GM21723 (cell line): ENCODE measurements around the gene SMAD7.

Source experiments
- ATAC-seq: cut with Tn5 transposase; IDR thresholded peaks from one replicate; pipeline ENCODE4 v1.9.1; 2021; ENCODE audit warnings: mild to moderate bottlenecking, moderate library complexity; ENCODE audit not compliant: unreplicated experiment

The SMAD7 gene

DNA sequence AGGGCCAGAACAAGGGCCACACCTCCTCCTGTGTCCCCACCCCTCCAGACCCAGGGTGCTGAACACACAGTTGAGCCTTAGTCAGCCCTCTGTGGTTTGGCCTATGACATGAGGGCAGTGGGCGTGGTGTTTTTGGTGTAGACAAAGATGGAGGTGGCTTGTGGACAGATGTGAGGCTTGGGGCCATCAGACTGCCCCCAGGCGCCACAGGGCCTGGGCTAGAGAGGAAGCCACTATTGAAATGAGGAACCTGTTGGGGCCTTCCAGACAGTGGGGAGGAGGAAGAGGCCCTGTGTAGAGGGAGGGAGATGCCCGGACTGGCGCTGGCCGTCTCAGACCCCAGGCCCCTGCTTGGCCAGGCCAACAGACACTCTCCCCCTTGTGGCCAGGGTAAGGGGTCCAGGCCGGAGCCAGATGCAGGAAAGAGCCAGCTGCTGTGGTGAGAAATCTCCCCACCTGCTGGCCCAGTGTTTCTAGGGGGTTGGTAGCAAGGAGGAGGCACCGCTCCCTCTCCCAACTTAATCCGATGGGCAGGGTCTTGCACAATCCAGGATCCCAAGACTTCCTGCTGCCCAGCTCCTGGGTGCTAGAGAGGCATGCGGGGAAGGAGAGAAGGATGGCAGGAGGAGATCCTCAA is 53.8 kb downstream of the SMAD7 start:
- ATAC-seq, result no peak

DNA sequence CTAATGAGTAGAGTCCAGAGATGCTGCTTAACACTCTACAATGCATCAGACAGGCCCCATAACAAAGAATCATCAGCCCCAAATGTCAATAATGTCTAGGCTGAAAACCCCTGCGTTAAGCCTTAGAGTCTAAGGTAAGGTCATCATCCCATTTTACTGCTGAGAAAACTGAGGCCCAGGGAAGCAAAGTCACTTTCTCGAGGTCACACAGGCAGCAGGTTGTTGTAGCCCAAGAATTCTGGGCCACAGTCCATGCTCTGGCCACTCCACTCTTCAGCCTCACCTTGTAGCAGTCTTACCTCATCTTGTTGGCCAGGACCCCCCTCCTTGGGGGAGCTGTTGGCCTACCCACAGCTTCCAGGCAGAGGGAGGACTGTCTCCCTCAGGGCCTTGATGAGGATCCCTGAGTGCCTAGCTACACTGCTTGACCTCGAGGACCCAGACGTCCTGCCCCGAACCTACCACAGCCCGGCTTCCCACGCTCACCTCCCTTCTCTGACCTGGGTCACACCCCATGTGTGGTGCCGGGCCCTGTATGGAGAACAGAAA is 54.4 kb downstream of the SMAD7 start:
- no peak for ATAC-seq

DNA sequence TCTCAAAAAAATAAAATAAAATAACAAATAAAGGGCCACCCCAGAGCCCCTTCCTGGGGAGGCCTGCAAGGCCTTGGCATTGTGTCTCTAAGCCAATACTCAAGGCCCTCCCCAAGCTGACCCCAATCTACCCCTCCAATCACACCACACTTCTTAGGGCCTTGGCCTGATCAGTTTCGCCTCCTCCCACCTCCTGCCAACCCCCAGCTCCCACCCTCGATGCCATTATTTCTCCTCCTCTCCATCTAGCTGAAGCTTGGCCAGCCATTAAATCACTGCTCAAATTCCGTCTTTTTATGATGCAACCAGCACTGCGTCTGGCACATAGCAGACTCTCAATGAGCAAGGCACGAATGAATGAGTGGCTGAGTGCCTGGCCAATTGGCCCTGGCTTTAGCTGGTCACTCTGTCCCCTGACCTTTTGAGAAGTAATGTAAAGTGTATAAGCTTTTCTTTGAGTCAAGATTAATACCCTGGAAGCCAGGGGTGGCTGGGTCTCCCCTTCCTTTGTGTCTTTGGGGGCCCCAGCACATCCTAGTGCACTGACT is 55.9 kb downstream of the SMAD7 start:
- ATAC-seq, result no peak

DNA sequence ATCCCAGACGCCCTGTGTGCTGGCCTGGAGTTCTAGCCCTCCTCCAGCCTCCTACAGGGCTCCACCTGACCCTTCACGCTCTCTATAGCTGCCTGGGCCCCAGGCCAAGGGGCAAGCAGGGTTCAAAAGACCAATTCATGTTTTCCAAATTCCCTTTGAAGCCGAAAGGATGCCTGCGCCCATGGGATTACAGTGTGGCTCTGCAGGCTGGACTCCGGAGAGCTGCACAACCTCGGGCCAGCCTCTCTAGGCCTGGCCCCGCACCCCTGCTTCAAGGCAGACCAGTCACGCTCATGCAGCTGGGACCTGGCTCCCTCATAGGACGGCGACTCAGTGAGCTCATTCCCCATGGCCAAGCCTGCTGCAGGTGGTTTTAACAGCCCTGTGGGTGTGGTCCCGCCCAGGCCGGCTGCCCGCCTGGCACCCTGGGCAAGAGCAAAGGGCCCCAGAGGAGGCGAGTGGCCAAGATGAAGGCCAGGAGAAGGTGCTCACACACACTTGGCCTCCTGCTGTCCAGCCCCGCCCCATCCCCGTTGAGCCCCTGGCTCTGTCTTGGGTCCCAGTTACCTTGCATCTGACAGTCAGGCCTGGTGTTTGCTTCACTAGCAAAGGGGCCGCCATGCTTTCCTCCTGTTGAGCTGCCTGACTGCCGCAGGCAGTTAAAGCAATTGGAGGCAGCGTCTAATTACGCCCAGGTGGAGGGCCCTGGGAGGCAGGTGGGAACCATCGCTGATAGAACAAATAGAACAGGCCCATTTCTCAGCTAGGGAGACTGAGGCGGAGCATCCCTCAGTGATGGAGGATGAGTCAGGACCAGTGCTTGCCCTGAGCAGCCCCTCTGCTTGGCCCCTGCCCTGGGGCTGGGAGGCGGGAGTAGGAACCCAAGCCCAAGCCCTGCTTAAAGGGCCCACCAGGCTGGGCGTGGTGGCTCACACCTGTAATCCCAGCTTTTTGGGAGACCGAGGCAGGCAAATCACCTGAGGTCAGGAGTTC is 56.9 kb downstream of the SMAD7 start:
- ATAC-seq, result no peak

DNA sequence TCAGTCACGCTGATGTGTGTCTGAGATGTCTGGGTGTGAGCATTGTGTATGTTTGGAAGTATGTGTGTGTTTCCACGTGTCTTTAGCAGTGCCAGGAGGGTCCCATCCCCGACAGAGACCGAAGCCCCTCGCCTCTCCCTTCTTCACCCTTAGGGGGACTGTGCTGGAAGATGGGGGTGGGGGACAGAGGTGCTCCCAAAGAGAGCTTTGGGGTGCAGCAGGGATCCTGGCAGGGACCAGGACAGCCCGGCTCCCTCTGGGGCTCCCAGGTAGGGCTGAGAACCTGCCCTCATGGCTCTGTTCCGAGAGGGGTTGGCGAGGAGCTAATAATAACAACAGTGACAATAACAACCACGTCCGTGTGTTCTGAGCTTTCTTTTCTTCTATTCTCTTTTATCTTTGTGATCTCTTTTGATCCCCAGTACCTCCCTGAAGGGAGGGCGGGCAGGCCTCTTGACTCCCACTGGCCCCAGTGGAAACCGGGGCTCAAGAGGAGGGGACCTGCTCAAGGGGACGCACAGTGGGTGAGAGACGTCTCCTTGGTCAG is 57.6 kb downstream of the SMAD7 start:
- no peak for ATAC-seq

DNA sequence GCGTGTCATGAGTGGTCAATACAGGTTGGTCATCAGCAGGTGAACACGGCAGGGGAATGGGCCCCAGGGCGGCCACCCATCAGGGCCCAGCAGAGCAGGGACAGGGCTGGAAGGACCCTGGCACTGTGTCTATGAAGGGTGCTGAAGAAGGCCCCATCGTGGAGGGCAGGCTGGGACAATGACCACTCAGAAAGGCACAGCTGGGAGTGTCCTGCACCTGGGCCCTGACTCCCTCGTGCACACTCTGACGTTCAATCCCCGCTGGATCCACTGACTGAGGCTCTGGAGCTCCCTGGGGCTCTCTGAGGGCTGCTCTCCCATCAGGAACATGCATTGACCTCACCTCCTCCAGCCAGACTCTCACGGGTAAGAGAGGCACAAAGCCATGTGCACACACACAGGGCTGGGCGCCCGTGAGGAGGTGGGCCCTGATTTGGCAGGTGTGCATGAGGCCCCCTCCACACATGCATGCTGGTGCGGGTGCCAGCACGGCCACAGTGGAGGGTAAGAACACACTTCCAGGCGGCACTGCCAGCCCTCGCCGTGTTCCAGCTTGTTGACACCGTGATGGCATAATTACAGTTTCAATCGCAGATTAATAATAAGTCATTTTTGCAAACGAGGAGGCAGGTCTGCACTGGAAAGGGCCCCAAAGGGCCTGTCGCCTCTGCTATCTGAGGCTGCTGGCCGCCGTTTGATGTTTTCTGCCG is 58.5 kb downstream of the SMAD7 start:
- no peak for ATAC-seq

DNA sequence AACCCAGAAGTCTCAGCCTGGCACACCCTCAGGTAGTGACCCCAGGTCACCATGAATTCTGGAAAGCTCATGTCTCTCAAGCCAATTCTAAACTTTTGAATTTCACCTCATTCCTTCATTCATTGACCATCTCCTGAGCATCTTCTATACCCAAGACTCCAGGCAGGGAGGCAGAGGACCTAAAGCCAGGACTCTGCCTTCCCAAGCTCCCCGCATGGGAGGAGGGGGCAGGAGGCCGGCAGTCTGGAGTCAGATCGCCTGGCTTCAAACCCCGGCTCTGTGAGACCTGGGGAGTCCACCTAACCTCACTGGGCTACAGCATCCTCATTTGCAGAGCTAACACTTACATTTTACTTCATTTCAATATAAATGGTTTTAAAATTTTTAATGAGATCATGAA is 59.0 kb downstream of the SMAD7 start:
- no peak for ATAC-seq

GRCh38 chr18:48889981-48890762 is 60.6 kb downstream of the SMAD7 start:
- no peak for ATAC-seq

GRCh38 chr18:48889115-48889941 is 61.4 kb downstream of the SMAD7 start:
- no peak for ATAC-seq

GRCh38 chr18:48888773-48889080 is 62.0 kb downstream of the SMAD7 start:
- no peak for ATAC-seq

GRCh38 chr18:48887905-48888772 is 62.6 kb downstream of the SMAD7 start:
- ATAC-seq, result no peak

DNA sequence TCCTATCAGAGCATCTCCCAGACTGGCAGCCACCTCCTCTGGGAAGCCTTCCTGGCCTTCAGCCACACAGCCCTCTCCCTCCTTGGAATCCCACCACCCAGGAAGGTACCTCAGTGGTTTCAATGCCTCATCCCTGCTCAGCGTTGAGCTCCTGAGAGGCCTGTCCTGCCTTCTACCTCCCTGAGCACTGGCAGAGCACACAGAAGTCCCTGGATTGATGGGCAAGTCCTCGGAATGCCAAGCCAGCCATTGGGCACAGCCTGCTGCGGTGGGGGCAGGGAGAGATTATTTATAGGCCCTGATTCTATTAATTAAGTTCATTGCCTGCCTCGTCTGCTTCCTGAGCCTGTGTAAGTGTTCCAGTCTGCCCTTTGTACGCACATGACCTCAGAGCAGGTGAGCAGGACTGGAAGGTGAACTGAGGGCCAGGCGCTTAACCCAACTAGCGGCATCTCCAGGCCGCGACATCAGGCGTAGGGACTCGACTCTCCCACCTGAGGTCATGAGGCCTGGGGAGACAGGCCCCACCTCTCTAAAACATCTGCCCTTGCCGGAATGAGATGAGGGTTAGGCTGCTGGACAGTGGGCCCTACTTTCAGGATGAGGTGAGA is 63.4 kb downstream of the SMAD7 start:
- ATAC-seq, result no peak

GRCh38 chr18:48886520-48887293 is 64.1 kb downstream of the SMAD7 start:
- no peak for ATAC-seq

DNA sequence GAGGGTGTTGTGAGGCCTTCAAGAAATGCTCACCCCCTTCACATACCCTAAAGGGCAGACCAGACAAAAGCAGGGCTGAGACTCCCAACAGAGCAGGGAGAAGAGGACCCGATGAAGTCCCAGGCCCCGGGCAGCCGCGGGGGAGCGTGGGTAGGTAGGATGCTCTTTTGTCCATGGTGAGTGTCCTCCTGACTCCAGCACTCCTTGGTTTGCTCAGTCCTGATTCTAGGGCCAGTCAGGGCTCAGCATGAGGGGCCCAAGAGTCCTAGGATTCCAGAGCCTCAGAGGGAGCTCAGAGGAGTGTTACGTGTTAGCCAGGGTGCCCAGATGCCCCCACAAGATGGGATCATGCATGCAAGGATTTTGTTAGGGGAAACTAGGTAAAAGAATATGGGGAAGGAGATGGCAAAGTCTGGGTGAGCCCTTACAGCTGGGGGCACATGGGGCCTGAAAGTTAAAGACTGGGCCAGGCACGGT is 64.8 kb downstream of the SMAD7 start:
- no peak for ATAC-seq

DNA sequence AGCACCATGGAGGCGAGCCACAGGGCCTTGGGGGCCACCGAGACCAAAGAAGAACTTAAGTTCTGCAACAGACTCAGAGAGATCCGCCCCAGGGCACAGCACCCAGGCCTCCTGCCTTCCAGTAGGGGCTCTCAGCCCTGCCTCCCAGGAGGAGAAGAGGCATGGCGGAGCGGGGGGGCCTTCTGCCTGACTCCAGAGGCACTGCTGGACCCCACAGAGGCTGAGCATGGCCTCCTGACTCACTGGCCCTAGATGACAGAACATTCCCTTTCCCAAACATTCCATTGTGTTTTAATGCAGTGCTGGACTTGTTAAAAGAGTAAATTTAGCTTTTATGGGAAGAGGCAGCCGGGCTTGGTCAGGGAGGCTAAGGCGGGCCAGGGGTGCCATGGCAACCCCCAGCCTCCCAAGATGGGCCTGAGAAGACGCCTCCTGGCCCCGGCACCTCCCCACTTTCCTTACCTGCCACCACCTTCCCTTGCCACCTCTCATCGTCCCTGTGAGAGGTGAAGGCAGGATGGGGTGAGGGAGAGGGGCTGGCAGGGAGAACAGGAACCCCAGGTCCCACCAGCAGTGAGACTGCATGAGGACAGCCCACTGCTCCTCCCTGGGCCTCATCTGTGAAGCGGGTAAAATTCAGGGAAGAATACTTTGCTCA is 65.4 kb downstream of the SMAD7 start:
- ATAC-seq, result no peak

DNA sequence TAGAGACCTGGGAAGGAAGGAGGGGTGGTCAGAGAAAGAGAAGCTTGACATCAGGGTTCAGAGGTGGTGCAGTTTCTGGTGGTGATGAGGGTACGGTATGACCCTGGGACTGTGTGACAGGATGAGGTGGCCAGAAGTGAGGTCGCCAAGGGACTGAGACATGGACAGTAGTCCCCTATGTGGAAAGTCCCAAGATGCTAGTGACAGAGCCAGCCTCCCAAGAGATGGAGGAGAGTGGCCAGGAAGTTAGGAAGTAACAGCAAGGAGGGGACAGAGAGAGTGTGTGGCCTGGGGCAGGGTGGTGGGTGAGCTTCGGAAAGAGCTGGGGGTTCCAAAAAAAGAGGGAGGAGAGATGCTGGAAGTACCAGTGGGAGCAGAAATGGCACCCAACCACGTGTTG is 66.0 kb downstream of the SMAD7 start:
- ATAC-seq, result no peak
